Ishikawa (cell line): ENCODE results near the gene PPIA.

Source experiments
- CEBPB ChIP-seq: IDR thresholded peaks from 2 replicates; pipeline ENCODE4 v1.6.1; 2012
- CREB1 ChIP-seq: IDR thresholded peaks from 2 replicates; pipeline ENCODE4 v1.6.1; 2012; ENCODE audit warnings: low read depth
- EGR1 ChIP-seq: IDR thresholded peaks from 2 replicates; pipeline ENCODE4 v1.6.1; 2012
- EP300 ChIP-seq: IDR thresholded peaks from 2 replicates; pipeline ENCODE4 v1.6.1; 2012; ENCODE audit warnings: borderline replicate concordance
- FOXM1 ChIP-seq: IDR thresholded peaks from 2 replicates; pipeline ENCODE4 v1.6.1; 2012; ENCODE audit warnings: low read depth, borderline replicate concordance
- NFIC ChIP-seq: IDR thresholded peaks from 2 replicates; pipeline ENCODE4 v1.6.1; 2012
- RAD21 ChIP-seq: IDR thresholded peaks from 2 replicates; pipeline ENCODE4 v1.6.1; 2012; ENCODE audit warnings: low read depth
- TAF1 ChIP-seq: IDR thresholded peaks from 2 replicates; pipeline ENCODE4 v1.6.1; 2012; ENCODE audit warnings: low read depth, mild to moderate bottlenecking
- TCF12 ChIP-seq: IDR thresholded peaks from 2 replicates; pipeline ENCODE4 v1.6.1; 2012; ENCODE audit warnings: low read depth
- TEAD4 ChIP-seq: IDR thresholded peaks from 2 replicates; pipeline ENCODE4 v1.6.1; 2012
- YY1 ChIP-seq: IDR thresholded peaks from 2 replicates; pipeline ENCODE4 v1.6.1; 2012; ENCODE audit warnings: low read depth
- ZBTB7A ChIP-seq: IDR thresholded peaks from 2 replicates; pipeline ENCODE4 v1.6.1; 2012; ENCODE audit warnings: low read depth
- TF ChIP-seq, protein P1 (sequence below): IDR thresholded peaks from 2 replicates; pipeline ENCODE4 v1.6.1; 2012
- TF ChIP-seq, protein P2 (sequence below): IDR thresholded peaks from 2 replicates; pipeline ENCODE4 v1.6.1; 2012; ENCODE audit warnings: low read depth, mild to moderate bottlenecking
- TF ChIP-seq, protein P3 (sequence below): IDR thresholded peaks from 2 replicates; pipeline ENCODE4 v1.6.1; 2012

The PPIA gene

DNA sequence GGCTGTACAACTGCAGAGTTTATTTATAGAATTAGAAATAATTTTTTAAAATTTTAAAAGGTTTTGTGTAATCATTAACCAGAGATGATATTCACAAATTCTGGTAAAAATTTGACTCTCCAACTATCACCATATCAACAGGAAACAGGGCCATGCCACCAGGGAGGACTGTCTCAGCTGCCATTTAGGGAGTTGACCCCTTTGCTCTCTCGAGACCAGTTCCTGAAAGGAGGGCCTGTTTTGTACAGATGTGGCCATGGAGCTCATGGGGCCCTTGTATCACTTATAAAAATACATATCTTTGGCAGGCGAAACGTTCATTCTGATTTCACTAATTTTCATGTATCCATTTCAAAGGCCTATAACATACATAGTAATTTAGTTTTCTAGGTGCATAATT, 31.1 kb downstream of the PPIA start:
- TF ChIP-seq ZBTB7A, result no peak
- TF ChIP-seq TAF1, result no peak
- TF ChIP-seq TCF12, result no peak
- TF ChIP-seq, protein P1, sequence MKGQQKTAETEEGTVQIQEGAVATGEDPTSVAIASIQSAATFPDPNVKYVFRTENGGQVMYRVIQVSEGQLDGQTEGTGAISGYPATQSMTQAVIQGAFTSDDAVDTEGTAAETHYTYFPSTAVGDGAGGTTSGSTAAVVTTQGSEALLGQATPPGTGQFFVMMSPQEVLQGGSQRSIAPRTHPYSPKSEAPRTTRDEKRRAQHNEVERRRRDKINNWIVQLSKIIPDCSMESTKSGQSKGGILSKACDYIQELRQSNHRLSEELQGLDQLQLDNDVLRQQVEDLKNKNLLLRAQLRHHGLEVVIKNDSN, result no peak
- TF ChIP-seq EGR1, result no peak
- TF ChIP-seq, protein P2, sequence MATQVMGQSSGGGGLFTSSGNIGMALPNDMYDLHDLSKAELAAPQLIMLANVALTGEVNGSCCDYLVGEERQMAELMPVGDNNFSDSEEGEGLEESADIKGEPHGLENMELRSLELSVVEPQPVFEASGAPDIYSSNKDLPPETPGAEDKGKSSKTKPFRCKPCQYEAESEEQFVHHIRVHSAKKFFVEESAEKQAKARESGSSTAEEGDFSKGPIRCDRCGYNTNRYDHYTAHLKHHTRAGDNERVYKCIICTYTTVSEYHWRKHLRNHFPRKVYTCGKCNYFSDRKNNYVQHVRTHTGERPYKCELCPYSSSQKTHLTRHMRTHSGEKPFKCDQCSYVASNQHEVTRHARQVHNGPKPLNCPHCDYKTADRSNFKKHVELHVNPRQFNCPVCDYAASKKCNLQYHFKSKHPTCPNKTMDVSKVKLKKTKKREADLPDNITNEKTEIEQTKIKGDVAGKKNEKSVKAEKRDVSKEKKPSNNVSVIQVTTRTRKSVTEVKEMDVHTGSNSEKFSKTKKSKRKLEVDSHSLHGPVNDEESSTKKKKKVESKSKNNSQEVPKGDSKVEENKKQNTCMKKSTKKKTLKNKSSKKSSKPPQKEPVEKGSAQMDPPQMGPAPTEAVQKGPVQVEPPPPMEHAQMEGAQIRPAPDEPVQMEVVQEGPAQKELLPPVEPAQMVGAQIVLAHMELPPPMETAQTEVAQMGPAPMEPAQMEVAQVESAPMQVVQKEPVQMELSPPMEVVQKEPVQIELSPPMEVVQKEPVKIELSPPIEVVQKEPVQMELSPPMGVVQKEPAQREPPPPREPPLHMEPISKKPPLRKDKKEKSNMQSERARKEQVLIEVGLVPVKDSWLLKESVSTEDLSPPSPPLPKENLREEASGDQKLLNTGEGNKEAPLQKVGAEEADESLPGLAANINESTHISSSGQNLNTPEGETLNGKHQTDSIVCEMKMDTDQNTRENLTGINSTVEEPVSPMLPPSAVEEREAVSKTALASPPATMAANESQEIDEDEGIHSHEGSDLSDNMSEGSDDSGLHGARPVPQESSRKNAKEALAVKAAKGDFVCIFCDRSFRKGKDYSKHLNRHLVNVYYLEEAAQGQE, result no peak
- no peak for TF ChIP-seq EP300
- TF ChIP-seq CREB1, result no peak
- TF ChIP-seq FOXM1, result no peak
- no peak for TF ChIP-seq TEAD4
- no peak for TF ChIP-seq NFIC
- no peak for TF ChIP-seq CEBPB
- TF ChIP-seq, protein P3, sequence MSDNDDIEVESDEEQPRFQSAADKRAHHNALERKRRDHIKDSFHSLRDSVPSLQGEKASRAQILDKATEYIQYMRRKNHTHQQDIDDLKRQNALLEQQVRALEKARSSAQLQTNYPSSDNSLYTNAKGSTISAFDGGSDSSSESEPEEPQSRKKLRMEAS, result no peak
- no peak for TF ChIP-seq YY1
- no peak for TF ChIP-seq RAD21

DNA sequence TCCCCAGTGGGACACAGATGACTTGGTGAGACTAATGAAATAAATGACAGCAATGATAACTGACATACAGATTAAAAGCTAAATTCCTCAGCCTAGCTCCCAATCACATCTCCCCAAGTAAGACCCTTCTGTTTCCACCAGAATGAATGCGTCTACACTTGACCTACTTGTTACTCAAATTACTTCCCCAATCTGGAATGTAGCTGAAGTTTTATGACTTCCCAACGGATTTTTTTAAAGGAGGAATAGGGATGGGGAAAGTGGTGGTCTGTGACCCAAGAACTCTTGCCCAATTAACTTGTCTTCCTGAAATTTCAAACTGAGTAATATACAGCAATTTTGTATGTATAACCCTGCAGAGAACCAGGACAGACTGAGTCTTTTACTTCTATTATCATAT, 42.3 kb downstream of the PPIA start:
- TF ChIP-seq CREB1 (no peak), TAF1 (no peak), EP300 (no peak), TEAD4 (no peak), EGR1 (no peak), CEBPB (no peak), FOXM1 (no peak), ZBTB7A (no peak), YY1 (no peak), NFIC (no peak), TCF12 (no peak), RAD21 (no peak)
- TF ChIP-seq, protein P1, result no peak
- TF ChIP-seq, protein P3, result no peak
- TF ChIP-seq, protein P2, result no peak

DNA sequence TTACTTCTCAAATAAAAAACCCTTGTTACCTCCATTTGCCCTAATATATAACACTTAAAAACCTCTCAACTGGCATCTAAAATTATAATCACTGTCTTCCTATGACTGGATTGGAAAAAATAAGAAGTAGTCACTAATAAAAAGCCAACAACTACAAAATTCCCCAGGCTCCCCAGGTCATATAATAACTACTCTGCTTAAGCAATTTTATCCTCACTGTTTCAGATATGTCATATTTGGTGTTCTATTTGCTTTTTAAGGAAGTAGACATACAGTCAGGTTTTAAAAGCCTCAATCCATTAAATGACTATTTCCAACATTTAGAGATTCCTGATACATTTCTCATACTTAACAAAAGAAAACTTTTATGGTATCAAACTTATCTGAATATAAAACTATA, 49.0 kb downstream of the PPIA start:
- TF ChIP-seq NFIC (no peak), FOXM1 (no peak), ZBTB7A (no peak), TEAD4 (no peak), TAF1 (no peak), RAD21 (no peak), TCF12 (no peak), EP300 (no peak), CREB1 (no peak), EGR1 (no peak), YY1 (no peak), CEBPB (no peak)
- TF ChIP-seq, protein P2, result no peak
- TF ChIP-seq, protein P3, result no peak
- TF ChIP-seq, protein P1, result no peak
